Lower leg skin (tissue), 3 donors: ENCODE measurements around the gene IL17RB.

Source experiments
- CTCF ChIP-seq, 3 donors: fragments of 450-650 bp; IDR thresholded peaks; one replicate each; pipeline ENCODE4 v1.5.1; 2016; ENCODE audit warnings: antibody characterized with exemption in 3 of 3, mild to moderate bottlenecking in 3 of 3, moderate library complexity in 2 of 3
- POLR2A ChIP-seq, 2 donors: fragments of 450-650 bp; IDR thresholded peaks; one replicate each; pipeline ENCODE4 v1.6.1; 2016 to 2017; ENCODE audit warnings: antibody characterized with exemption in 2 of 2, mild to moderate bottlenecking in 1 of 2, moderate library complexity in 1 of 2

DNA sequence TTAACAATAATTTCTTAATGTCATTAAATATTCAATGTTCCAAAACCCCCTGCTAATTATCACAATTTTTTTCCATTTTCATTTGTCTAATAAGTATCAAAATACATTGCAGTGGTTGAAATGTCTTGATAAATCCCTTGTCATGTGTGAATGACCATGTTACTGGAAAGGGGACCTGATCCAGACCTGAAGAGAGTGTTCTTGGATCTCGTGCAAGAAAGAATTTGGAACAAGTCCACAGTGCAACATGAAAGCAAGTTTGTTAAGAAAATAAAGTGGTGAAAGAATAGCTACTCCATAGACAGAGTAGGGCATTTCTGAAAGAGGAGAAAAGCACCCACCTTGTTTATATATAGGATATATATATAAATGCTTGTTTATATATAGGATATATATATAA, 55.7 kb downstream of the IL17RB start:
- TF ChIP-seq CTCF (IDR thresholded peaks at IDR 0.05) (no peak), POLR2A (IDR thresholded peaks at IDR 0.05) (no peak)
